HUES48 (cell line): ENCODE data around the gene WDR36.
"Not testable (repeated sequence)": the region's sequence is repeated elsewhere in the genome, so short reads cannot be mapped to it uniquely, and the experiment has no call there.

ENCODE experiments used
- H3K27ac ChIP-seq: one replicate; pipeline ENCODE4 v1.7.0; 2013; ENCODE audit warnings: low read depth, low read length, inconsistent platforms
- H3K27me3 ChIP-seq: 2 replicates; pipeline ENCODE4 v1.6.1; 2013; ENCODE audit warnings: mild to moderate bottlenecking, low read length; ENCODE audit not compliant: control insufficient read depth, insufficient read depth
- H3K36me3 ChIP-seq: 2 replicates; pipeline ENCODE4 v1.6.1; 2013; ENCODE audit warnings: low read length; ENCODE audit not compliant: control insufficient read depth, insufficient read depth
- H3K4me1 ChIP-seq: 2 replicates; pipeline ENCODE4 v1.6.1; 2013; ENCODE audit warnings: mild to moderate bottlenecking, low read length; ENCODE audit not compliant: control insufficient read depth, insufficient read depth
- H3K4me3 ChIP-seq: 2 replicates; pipeline ENCODE4 v1.5.1; 2013; ENCODE audit warnings: mild to moderate bottlenecking, low read depth, low read length
- H3K9ac ChIP-seq: 2 replicates; pipeline ENCODE4 v1.6.1; 2013; ENCODE audit warnings: mild to moderate bottlenecking, low read depth, low read length, moderate library complexity
- H3K9me3 ChIP-seq: 2 replicates; pipeline ENCODE4 v1.6.1; 2013; ENCODE audit warnings: low read length; ENCODE audit not compliant: control insufficient read depth, insufficient read depth

The WDR36 gene

GRCh38 chr5:111138096-111138495 is 45.9 kb downstream of the WDR36 start:
- no peak overlapping the region for H3K9ac ChIP-seq
- H3K36me3 ChIP-seq, result no peaks in the 10 kb centered on the region
- peaks cover 8% of the 10 kb centered on the region for H3K4me1 ChIP-seq
- H3K4me3 ChIP-seq, result no peak overlapping the region
- H3K9me3 ChIP-seq, result no peaks in the 10 kb centered on the region
- no peak overlapping the region for H3K27ac ChIP-seq
- H3K27me3 ChIP-seq, result no peaks in the 10 kb centered on the region

GRCh38 chr5:111141471-111141870 is 49.3 kb downstream of the WDR36 start:
- H3K4me3 ChIP-seq, H3K4me1 ChIP-seq, H3K9ac ChIP-seq, H3K9me3 ChIP-seq, H3K36me3 ChIP-seq, H3K27ac ChIP-seq, H3K27me3 ChIP-seq: not testable (repeated sequence)

GRCh38 chr5:111142932-111143331 is 50.8 kb downstream of the WDR36 start:
- Histone ChIP-seq H3K9me3 (no peaks in the 10 kb centered on the region), H3K27ac (no peak overlapping the region), H3K4me3 (no peak overlapping the region), H3K36me3 (no peaks in the 10 kb centered on the region), H3K27me3 (no peaks in the 10 kb centered on the region), H3K9ac (no peak overlapping the region), H3K4me1 (no peaks in the 10 kb centered on the region)

GRCh38 chr5:111143910-111144309 is 51.8 kb downstream of the WDR36 start:
- Histone ChIP-seq H3K4me1 (no peaks in the 10 kb centered on the region), H3K4me3 (no peak overlapping the region), H3K27ac (no peak overlapping the region), H3K9ac (no peak overlapping the region), H3K9me3 (no peaks in the 10 kb centered on the region), H3K27me3 (no peaks in the 10 kb centered on the region), H3K36me3 (no peaks in the 10 kb centered on the region)

GRCh38 chr5:111144352-111144930 is 52.3 kb downstream of the WDR36 start:
- Histone ChIP-seq H3K27ac (no peak overlapping the region), H3K27me3 (no peaks in the 10 kb centered on the region), H3K4me3 (no peak overlapping the region), H3K9ac (no peak overlapping the region), H3K9me3 (no peaks in the 10 kb centered on the region), H3K4me1 (no peaks in the 10 kb centered on the region), H3K36me3 (no peaks in the 10 kb centered on the region)

- H3K27me3 ChIP-seq, result no peaks in the 10 kb centered on the region
- no peaks in the 10 kb centered on the region for H3K36me3 ChIP-seq
- H3K27ac ChIP-seq, result no peak overlapping the region
- H3K9me3 ChIP-seq, result no peaks in the 10 kb centered on the region
- no peak overlapping the region for H3K4me3 ChIP-seq
- H3K9ac ChIP-seq, result no peak overlapping the region
- no peaks in the 10 kb centered on the region for H3K4me1 ChIP-seq
Measured at GRCh38 chr5:111146053-111146452, 53.9 kb downstream of the WDR36 start.

GRCh38 chr5:111147502-111147901 is 55.4 kb downstream of the WDR36 start:
- no peaks in the 10 kb centered on the region for H3K4me1 ChIP-seq
- no peak overlapping the region for H3K9ac ChIP-seq
- H3K9me3 ChIP-seq, result no peaks in the 10 kb centered on the region
- H3K27ac ChIP-seq, result no peak overlapping the region
- H3K4me3 ChIP-seq, result no peak overlapping the region
- H3K27me3 ChIP-seq, result no peaks in the 10 kb centered on the region
- no peaks in the 10 kb centered on the region for H3K36me3 ChIP-seq

- Histone ChIP-seq H3K4me3 (no peak overlapping the region), H3K9ac (no peak overlapping the region), H3K4me1 (no peaks in the 10 kb centered on the region), H3K9me3 (no peaks in the 10 kb centered on the region), H3K27ac (no peak overlapping the region), H3K27me3 (no peaks in the 10 kb centered on the region), H3K36me3 (no peaks in the 10 kb centered on the region)
Measured at GRCh38 chr5:111151998-111152397, 59.9 kb downstream of the WDR36 start.

GRCh38 chr5:111153483-111153882 is 61.3 kb downstream of the WDR36 start:
- no peak overlapping the region for H3K27ac ChIP-seq
- H3K36me3 ChIP-seq, result no peaks in the 10 kb centered on the region
- H3K9ac ChIP-seq, result no peak overlapping the region
- no peaks in the 10 kb centered on the region for H3K9me3 ChIP-seq
- no peaks in the 10 kb centered on the region for H3K4me1 ChIP-seq
- no peaks in the 10 kb centered on the region for H3K27me3 ChIP-seq
- no peak overlapping the region for H3K4me3 ChIP-seq

GRCh38 chr5:111153945-111154344 is 61.8 kb downstream of the WDR36 start:
- Histone ChIP-seq H3K9ac (no peak overlapping the region), H3K27me3 (no peaks in the 10 kb centered on the region), H3K27ac (no peak overlapping the region), H3K9me3 (no peaks in the 10 kb centered on the region), H3K36me3 (no peaks in the 10 kb centered on the region), H3K4me3 (no peak overlapping the region), H3K4me1 (no peaks in the 10 kb centered on the region)

- Histone ChIP-seq H3K4me3 (no peak overlapping the region), H3K36me3 (no peaks in the 10 kb centered on the region), H3K4me1 (no peaks in the 10 kb centered on the region), H3K9ac (no peak overlapping the region), H3K27me3 (no peaks in the 10 kb centered on the region), H3K27ac (no peak overlapping the region), H3K9me3 (no peaks in the 10 kb centered on the region)
Measured at GRCh38 chr5:111158105-111158744, 66.1 kb downstream of the WDR36 start.
